Frontal cortex (tissue), 1 donor: ENCODE measurements around the gene CSF2. TPM values are rescaled to one million over a fixed set of nuclear protein-coding genes. Genes with fewer than 3 reads are reported as not detected.

ENCODE experiments used
- small RNA-seq: library from RNA; depleted of rRNA; stranded (forward); fragments of <200 nt; gene quantifications from one replicate; pipeline ENCODE3, GENCODE V24; 2014
- total RNA-seq: library from RNA; depleted of rRNA; stranded (reverse); fragments of >200 nt; gene quantifications from one replicate; pipeline ENCODE4 v1.2.3, GENCODE V29; 2014

Gene CSF2
- total RNA-seq, 1 donor from 2014 or later, result not detected

Small RNAs within 50 kb of the gene (small RNA-seq; reads per million reads assigned to genes)
- gene RF00285, result not detected

Other genes starting within 250 kb of the CSF2 start
- gene MEIKIN, start 128.1 kb upstream of the CSF2 start, total RNA-seq, result not detected
- gene ACSL6, start 62.1 kb upstream of the CSF2 start, total RNA-seq, result 34.2 TPM
- not detected for gene IL3, start 13.1 kb upstream of the CSF2 start, total RNA-seq
- 13.9 TPM for gene P4HA2, start 154.1 kb downstream of the CSF2 start, total RNA-seq
- gene PDLIM4, start 183.9 kb downstream of the CSF2 start, total RNA-seq, result 2.0 TPM
- gene SLC22A4, start 220.6 kb downstream of the CSF2 start, total RNA-seq, result 1.6 TPM